ENCODE results near the gene ANKS1B.

ANKS1B gene

GRCh38 chr12:99985129-99985570 is 414 bp upstream of the ANKS1B start:
- Histone ChIP-seq H3K27ac (ENCODE audit: extremely low read depth, low read depth, low read length) (peak overlapping the region; percentile 48; the same call in 1 of the 2 replicates), H3K4me1 (ENCODE audit: control insufficient read depth, insufficient read depth, low read length) (peaks cover 5% of the 10 kb centered on the region), H3K36me3 (ENCODE audit: control insufficient read depth in 2 of 2, insufficient read depth in 1 of 2, low read length in 2 of 2) (no peaks in the 10 kb centered on the region), H3K9me3 (ENCODE audit: control insufficient read depth, insufficient read depth, low read depth, low read length) (no peaks in the 10 kb centered on the region), H3K4me3 (ENCODE audit: low read depth, low read length) (peak overlapping the region; percentile 57)
- POLR2A ChIA-PET = no interaction called here
- CTCF ChIA-PET = no interaction called here
- peak; percentile 37 for TF ChIP-seq GLIS1 (tag by site-specific recombination; IDR thresholded peaks at IDR 0.05)
- no peak for TF ChIP-seq BCL11A (tag by site-specific recombination; IDR thresholded peaks at IDR 0.05; ENCODE audit: low read depth)
- no peak for TF ChIP-seq ZNF544 (tag by site-specific recombination; IDR thresholded peaks at IDR 0.05)
- 0 out of 2 replicates have a peak, but pooled peaks have one; percentile 30 for TF ChIP-seq ZFP37 (tag by site-specific recombination; IDR thresholded peaks at IDR 0.05)
- TF ChIP-seq ZXDB (tag by site-specific recombination; IDR thresholded peaks at IDR 0.05) = peak; percentile 40; the same call in 1 of the 2 replicates
- TF ChIP-seq SCRT1 (tag by site-specific recombination; IDR thresholded peaks at IDR 0.05; ENCODE audit: borderline replicate concordance) = no peak
- no peak for TF ChIP-seq TCF7L2 (IDR thresholded peaks at IDR 0.05; ENCODE audit: borderline replicate concordance, low read depth, low read length)
- TF ChIP-seq ELK4 (IDR thresholded peaks at IDR 0.05; ENCODE audit: borderline replicate concordance, low read depth, low read length) = no peak
- TF ChIP-seq, protein P1, sequence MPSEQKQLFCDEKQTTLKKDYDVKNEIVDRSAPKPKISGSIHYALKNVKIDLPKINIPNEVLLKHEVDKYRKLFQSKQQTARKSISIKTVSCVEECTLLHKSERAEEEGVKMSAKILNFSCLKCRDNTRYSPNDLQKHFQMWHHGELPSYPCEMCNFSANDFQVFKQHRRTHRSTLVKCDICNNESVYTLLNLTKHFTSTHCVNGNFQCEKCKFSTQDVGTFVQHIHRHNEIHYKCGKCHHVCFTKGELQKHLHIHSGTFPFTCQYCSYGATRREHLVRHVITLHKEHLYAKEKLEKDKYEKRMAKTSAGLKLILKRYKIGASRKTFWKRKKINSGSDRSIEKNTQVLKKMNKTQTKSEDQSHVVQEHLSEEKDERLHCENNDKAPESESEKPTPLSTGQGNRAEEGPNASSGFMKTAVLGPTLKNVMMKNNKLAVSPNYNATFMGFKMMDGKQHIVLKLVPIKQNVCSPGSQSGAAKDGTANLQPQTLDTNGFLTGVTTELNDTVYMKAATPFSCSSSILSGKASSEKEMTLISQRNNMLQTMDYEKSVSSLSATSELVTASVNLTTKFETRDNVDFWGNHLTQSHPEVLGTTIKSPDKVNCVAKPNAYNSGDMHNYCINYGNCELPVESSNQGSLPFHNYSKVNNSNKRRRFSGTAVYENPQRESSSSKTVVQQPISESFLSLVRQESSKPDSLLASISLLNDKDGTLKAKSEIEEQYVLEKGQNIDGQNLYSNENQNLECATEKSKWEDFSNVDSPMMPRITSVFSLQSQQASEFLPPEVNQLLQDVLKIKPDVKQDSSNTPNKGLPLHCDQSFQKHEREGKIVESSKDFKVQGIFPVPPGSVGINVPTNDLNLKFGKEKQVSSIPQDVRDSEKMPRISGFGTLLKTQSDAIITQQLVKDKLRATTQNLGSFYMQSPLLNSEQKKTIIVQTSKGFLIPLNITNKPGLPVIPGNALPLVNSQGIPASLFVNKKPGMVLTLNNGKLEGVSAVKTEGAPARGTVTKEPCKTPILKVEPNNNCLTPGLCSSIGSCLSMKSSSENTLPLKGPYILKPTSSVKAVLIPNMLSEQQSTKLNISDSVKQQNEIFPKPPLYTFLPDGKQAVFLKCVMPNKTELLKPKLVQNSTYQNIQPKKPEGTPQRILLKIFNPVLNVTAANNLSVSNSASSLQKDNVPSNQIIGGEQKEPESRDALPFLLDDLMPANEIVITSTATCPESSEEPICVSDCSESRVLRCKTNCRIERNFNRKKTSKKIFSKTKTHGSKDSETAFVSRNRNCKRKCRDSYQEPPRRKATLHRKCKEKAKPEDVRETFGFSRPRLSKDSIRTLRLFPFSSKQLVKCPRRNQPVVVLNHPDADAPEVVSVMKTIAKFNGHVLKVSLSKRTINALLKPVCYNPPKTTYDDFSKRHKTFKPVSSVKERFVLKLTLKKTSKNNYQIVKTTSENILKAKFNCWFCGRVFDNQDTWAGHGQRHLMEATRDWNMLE (tag by site-specific recombination; conservative IDR thresholded peaks at IDR 0.05; ENCODE audit: low read depth) = no peak
- TF ChIP-seq GLI2 (tag by site-specific recombination; IDR thresholded peaks at IDR 0.05; ENCODE audit: borderline replicate concordance, low read depth) = no peak
- TF ChIP-seq ZNF664 (tag by site-specific recombination; IDR thresholded peaks at IDR 0.05) = no peak
- TF ChIP-seq REPIN1 (tag by site-specific recombination; IDR thresholded peaks at IDR 0.05; ENCODE audit: low read depth) = no peak
- no peak for TF ChIP-seq ZNF112 (tag by site-specific recombination; IDR thresholded peaks at IDR 0.05)
- TF ChIP-seq ZNF133 (tag by site-specific recombination; IDR thresholded peaks at IDR 0.05) = no peak
- no peak for TF ChIP-seq HIC1 (tag by site-specific recombination; IDR thresholded peaks at IDR 0.05)
- no peak for TF ChIP-seq ZNF146 (tag by site-specific recombination; IDR thresholded peaks at IDR 0.05)
- peak; percentile 73; the same call in 1 of the 2 replicates for TF ChIP-seq ZNF501 (tag by site-specific recombination; IDR thresholded peaks at IDR 0.05)
- no peak for TF ChIP-seq SP3 (tag by site-specific recombination; IDR thresholded peaks at IDR 0.05)
- no peak for TF ChIP-seq ZNF843 (tag by site-specific recombination; IDR thresholded peaks at IDR 0.05)
- TF ChIP-seq OVOL3 (tag by site-specific recombination; IDR thresholded peaks at IDR 0.05) = no peak
- TF ChIP-seq ZNF555 (tag by site-specific recombination; conservative IDR thresholded peaks at IDR 0.05) = no peak
- TF ChIP-seq ZNF707 (tag by site-specific recombination; IDR thresholded peaks at IDR 0.05) = no peak
- no peak for TF ChIP-seq ZNF280D (tag by site-specific recombination; IDR thresholded peaks at IDR 0.05)
- TF ChIP-seq ZNF221 (tag by site-specific recombination; IDR thresholded peaks at IDR 0.05; ENCODE audit: borderline replicate concordance) = no peak

All from HEK293 (cell line).